Measurements from ENCODE around the gene TERB1. TPM values are rescaled to one million over a fixed set of nuclear protein-coding genes. Genes with fewer than 3 reads are reported as not detected.

TERB1 gene
- total RNA-seq, 1 donor from 2014 or later: 0.26 TPM

GRCh38 chr16:66814734-66815133 is 13.3 kb upstream of the TERB1 start:
- FAIRE-seq (no peak), DNase-seq (ENCODE audit: low read depth) (no peak)
- H3K36me3 ChIP-seq (ENCODE audit: control insufficient read depth, insufficient read depth, low read length): peaks cover 5% of the 10 kb centered on the region
- H3K27me3 ChIP-seq (ENCODE audit: control insufficient read depth, insufficient read depth, low read length): no peaks in the 10 kb centered on the region
- no peak overlapping the region for H3K4me3 ChIP-seq (ENCODE audit: low read depth, low read length)
- no peak for TF ChIP-seq CTCF (IDR thresholded peaks at IDR 0.05; ENCODE audit: insufficient read depth, low read length, severe bottlenecking)

- FAIRE-seq (no peak), DNase-seq (ENCODE audit: low read depth) (no peak)
- Histone ChIP-seq H3K4me3 (ENCODE audit: low read depth, low read length) (no peak overlapping the region), H3K27me3 (ENCODE audit: control insufficient read depth, insufficient read depth, low read length) (no peaks in the 10 kb centered on the region), H3K36me3 (ENCODE audit: control insufficient read depth, insufficient read depth, low read length) (peaks cover 1% of the 10 kb centered on the region)
- TF ChIP-seq CTCF (IDR thresholded peaks at IDR 0.05; ENCODE audit: insufficient read depth, low read length, severe bottlenecking): no peak
Measured at GRCh38 chr16:66811043-66811442, 9.7 kb upstream of the TERB1 start.

GRCh38 chr16:66810391-66810790 is 9.0 kb upstream of the TERB1 start:
- peak; percentile 19 for TF ChIP-seq CTCF (IDR thresholded peaks at IDR 0.05; ENCODE audit: insufficient read depth, low read length, severe bottlenecking)
- peak; percentile 57 for DNase-seq (ENCODE audit: low read depth)
- H3K4me3 ChIP-seq (ENCODE audit: low read depth, low read length): no peak overlapping the region
- no peaks in the 10 kb centered on the region for H3K27me3 ChIP-seq (ENCODE audit: control insufficient read depth, insufficient read depth, low read length)
- no peak for FAIRE-seq
- H3K36me3 ChIP-seq (ENCODE audit: control insufficient read depth, insufficient read depth, low read length): peaks cover 1% of the 10 kb centered on the region

- DNase-seq (ENCODE audit: low read depth): no peak
- peaks cover 5% of the 10 kb centered on the region for H3K36me3 ChIP-seq (ENCODE audit: control insufficient read depth, insufficient read depth, low read length)
- FAIRE-seq: no peak
- H3K27me3 ChIP-seq (ENCODE audit: control insufficient read depth, insufficient read depth, low read length): no peaks in the 10 kb centered on the region
- H3K4me3 ChIP-seq (ENCODE audit: low read depth, low read length): no peak overlapping the region
- no peak for TF ChIP-seq CTCF (IDR thresholded peaks at IDR 0.05; ENCODE audit: insufficient read depth, low read length, severe bottlenecking)
Measured at GRCh38 chr16:66809765-66810164, 8.4 kb upstream of the TERB1 start.

- no peak overlapping the region for H3K4me3 ChIP-seq (ENCODE audit: low read depth, low read length)
- no peak for DNase-seq (ENCODE audit: low read depth)
- TF ChIP-seq CTCF (IDR thresholded peaks at IDR 0.05; ENCODE audit: insufficient read depth, low read length, severe bottlenecking): no peak
- H3K27me3 ChIP-seq (ENCODE audit: control insufficient read depth, insufficient read depth, low read length): no peaks in the 10 kb centered on the region
- no peak for FAIRE-seq
- peaks cover 5% of the 10 kb centered on the region for H3K36me3 ChIP-seq (ENCODE audit: control insufficient read depth, insufficient read depth, low read length)
Measured at GRCh38 chr16:66802159-66802558, 775 bp upstream of the TERB1 start.

- H3K27me3 ChIP-seq (ENCODE audit: control insufficient read depth, insufficient read depth, low read length): no peaks in the 10 kb centered on the region
- FAIRE-seq (no peak), DNase-seq (ENCODE audit: low read depth) (no peak)
- no peak overlapping the region for H3K4me3 ChIP-seq (ENCODE audit: low read depth, low read length)
- no peak for TF ChIP-seq CTCF (IDR thresholded peaks at IDR 0.05; ENCODE audit: insufficient read depth, low read length, severe bottlenecking)
- H3K36me3 ChIP-seq (ENCODE audit: control insufficient read depth, insufficient read depth, low read length): peaks cover 5% of the 10 kb centered on the region
Measured at GRCh38 chr16:66800856-66801255, 528 bp downstream of the TERB1 start.
